SK-N-SH (cell line): ENCODE data around the gene CHD5. TPM values are rescaled to one million over a fixed set of nuclear protein-coding genes. Genes with fewer than 3 reads are reported as not detected.

Experiments
- CTCF ChIA-PET: fragments of 300-600, 350-600 bp; formaldehyde crosslinking; extraction: SDS; loops from one replicate; lab custom pipeline; 2021; lab: Yijun Ruan, JAX
- POLR2A ChIA-PET: fragments of 350-600 bp; sonication (Branson Sonifier 250); formaldehyde crosslinking; extraction: SDS; loops from one replicate; lab custom pipeline; 2020; ENCODE audit warnings: antibody characterized with exemption, inconsistent platforms; lab: Yijun Ruan, JAX
- DNase-seq: peaks from one replicate; pipeline ENCODE4 v3.0.0; 2012
- H2AFZ ChIP-seq: fragments of 200-600 bp; sonication (generic); 2 replicates; pipeline ENCODE4 v1.8.1; 2016; ENCODE audit warnings: antibody characterized with exemption, mild to moderate bottlenecking, low read depth
- H3F3A ChIP-seq: fragments of 200-600 bp; sonication (generic); replicated peaks from 2 replicates; pipeline ENCODE3; 2016; ENCODE audit warnings: antibody characterized with exemption, mild to moderate bottlenecking; ENCODE audit not compliant: insufficient read depth
- H3K27ac ChIP-seq, 2 experiments: fragments of 200-500 bp in 1 of 2; fragments of 200-600 bp in 1 of 2; sonication (Bioruptor generic) in 1 of 2; sonication (generic), shearing (Covaris generic) in 1 of 2; 2 replicates each; pipeline versions ENCODE4 v1.5.1 to v1.6.1; 2014 to 2016; ENCODE audit warnings: low read depth in 2 of 2, inconsistent platforms in 1 of 2, low read length in 1 of 2, mild to moderate bottlenecking in 1 of 2, mixed read lengths in 1 of 2
- H3K27me3 ChIP-seq: fragments of 200-600 bp; sonication (generic), shearing (Covaris generic); 2 replicates; pipeline ENCODE4 v1.6.1; 2016; ENCODE audit warnings: mixed run types; ENCODE audit not compliant: insufficient read depth
- H3K36me3 ChIP-seq, 2 experiments: fragments of 200-500 bp in 1 of 2; fragments of 200-600 bp in 1 of 2; sonication (Bioruptor generic) in 1 of 2; sonication (generic) in 1 of 2; replicated peaks in 1 of 2; 2 replicates each; pipeline versions ENCODE3 to v1.5.1; 2014 to 2016; ENCODE audit warnings: low read length in 1 of 2, mild to moderate bottlenecking in 1 of 2; ENCODE audit not compliant: insufficient read depth in 2 of 2, control insufficient read depth in 1 of 2
- H3K4me1 ChIP-seq, 2 experiments: fragments of 200-500 bp in 1 of 2; fragments of 200-600 bp in 1 of 2; sonication (Bioruptor generic) in 1 of 2; sonication (generic), shearing (Covaris generic) in 1 of 2; 2 replicates each; pipeline versions ENCODE4 v1.5.1 to v1.6.1; 2014 to 2016; ENCODE audit warnings: low read depth in 1 of 2, low read length in 1 of 2, mixed run types in 1 of 2; ENCODE audit not compliant: insufficient read depth in 2 of 2, control insufficient read depth in 1 of 2
- H3K4me2 ChIP-seq: fragments of 200-600 bp; sonication (generic), shearing (Covaris generic); 2 replicates; pipeline ENCODE4 v1.6.1; 2017; ENCODE audit warnings: mixed run types
- H3K4me3 ChIP-seq, 2 experiments: fragments of 200-500 bp in 1 of 2; fragments of 200-600 bp in 1 of 2; sonication (Bioruptor generic) in 1 of 2; sonication (generic), shearing (Covaris generic) in 1 of 2; 2 replicates each; pipeline versions ENCODE4 v1.5.1 to v1.8.1; 2014 to 2016; ENCODE audit warnings: low read depth in 2 of 2, inconsistent platforms in 1 of 2, low read length in 1 of 2, mild to moderate bottlenecking in 1 of 2, mixed read lengths in 1 of 2, moderate library complexity in 1 of 2
- H3K79me2 ChIP-seq: fragments of 200-600 bp; sonication (generic); 2 replicates; pipeline ENCODE4 v1.8.1; 2017; ENCODE audit warnings: mild to moderate bottlenecking; ENCODE audit not compliant: insufficient read depth
- H3K9ac ChIP-seq: fragments of 200-600 bp; sonication (generic); 2 replicates; pipeline ENCODE4 v1.6.1; 2017; ENCODE audit warnings: mixed run types
- H3K9me2 ChIP-seq: fragments of 200-600 bp; sonication (generic); 2 replicates; pipeline ENCODE4 v1.6.1; 2017; ENCODE audit warnings: mixed run types
- H3K9me3 ChIP-seq: fragments of 200-600 bp; sonication (generic); 2 replicates; pipeline ENCODE4 v1.6.1; 2017; ENCODE audit warnings: mixed run types, mild to moderate bottlenecking, moderate library complexity
- H4K20me1 ChIP-seq: fragments of 200-600 bp; sonication (generic); 2 replicates; pipeline ENCODE4 v1.6.1; 2017; ENCODE audit warnings: mild to moderate bottlenecking, mixed run types; ENCODE audit not compliant: insufficient read depth
- CHD2 ChIP-seq: fragments of 150-350 bp; IDR thresholded peaks from 2 replicates; pipeline ENCODE4 v1.6.1; 2018; ENCODE audit warnings: low read length; ENCODE audit not compliant: partially characterized antibody
- EZH2phosphoT487 ChIP-seq: fragments of 200-600 bp; sonication (generic); IDR thresholded peaks from 2 replicates; pipeline ENCODE4 v1.6.1; 2017; ENCODE audit warnings: low read depth, mixed run types, mild to moderate bottlenecking, antibody characterized with exemption, moderate library complexity, borderline replicate concordance
- FOSL2 ChIP-seq: IDR thresholded peaks from 2 replicates; pipeline ENCODE4 v1.4.0; 2012; ENCODE audit warnings: low read depth, mild to moderate bottlenecking, moderate library complexity, borderline replicate concordance
- FOXJ3 ChIP-seq: sonication (generic); formaldehyde crosslinking; IDR thresholded peaks from 2 replicates; pipeline ENCODE4 v1.5.1; 2020; ENCODE audit warnings: mild to moderate bottlenecking, missing genetic modification reagents
- JUND ChIP-seq: IDR thresholded peaks from 2 replicates; pipeline ENCODE4 v1.4.0; 2012
- MXI1 ChIP-seq: IDR thresholded peaks from 2 replicates; pipeline ENCODE4 v1.6.1; 2012; ENCODE audit warnings: mild to moderate bottlenecking, low read depth, low read length, improper control_type of control experiment
- NFIC ChIP-seq: IDR thresholded peaks from 2 replicates; pipeline ENCODE4 v1.4.0; 2012; ENCODE audit warnings: borderline replicate concordance
- POLR2AphosphoS5 ChIP-seq: IDR thresholded peaks from 2 replicates; pipeline ENCODE4 v1.6.1; 2012; ENCODE audit warnings: low read depth, low read length
- RAD21 ChIP-seq: IDR thresholded peaks from 2 replicates; pipeline ENCODE4 v1.6.1; 2012; ENCODE audit warnings: mild to moderate bottlenecking, low read length
- RFX5 ChIP-seq: IDR thresholded peaks from 2 replicates; pipeline ENCODE4 v1.6.1; 2012; ENCODE audit warnings: mild to moderate bottlenecking, improper control_type of control experiment, low read length
- TAF1 ChIP-seq: IDR thresholded peaks from 2 replicates; pipeline ENCODE4 v1.6.1; 2012; ENCODE audit warnings: low read depth, mild to moderate bottlenecking, low read length, moderate library complexity, borderline replicate concordance
- TEAD4 ChIP-seq: IDR thresholded peaks from 2 replicates; pipeline ENCODE4 v1.4.0; 2012; ENCODE audit warnings: mild to moderate bottlenecking, borderline replicate concordance; ENCODE audit not compliant: insufficient read depth
- YY1 ChIP-seq: IDR thresholded peaks from 2 replicates; pipeline ENCODE4 v1.4.0; 2012; ENCODE audit warnings: low read depth, mild to moderate bottlenecking
- WGBS: methylation state at CpG from one replicate; pipeline ENCODE4 v1.1.6; 2017; ENCODE audit warnings: low lambda C conversion rate; 5-methylcytosine and 5-hydroxymethylcytosine counted together
- polyA plus RNA-seq, 3 experiments: library from polyadenylated mRNA; depleted of rRNA; stranded (reverse); fragments of >200 nt; gene quantifications; 2 replicates each; pipeline ENCODE4 v1.2.3, GENCODE V29; 2012
- TF ChIP-seq, protein P1 (sequence below): IDR thresholded peaks from 2 replicates; pipeline ENCODE4 v1.4.0; 2012; ENCODE audit warnings: low read depth
- TF ChIP-seq, protein P2 (sequence below): fragments of 150-350 bp; IDR thresholded peaks from 2 replicates; pipeline ENCODE4 v1.6.1; 2017; ENCODE audit warnings: antibody characterized with exemption, low read length, low read depth, borderline replicate concordance
- TF ChIP-seq, protein P3 (sequence below): fragments of 200-600 bp; sonication (generic); IDR thresholded peaks from 2 replicates; pipeline ENCODE4 v1.6.1; 2017; ENCODE audit warnings: antibody characterized with exemption, mild to moderate bottlenecking, moderate library complexity
- TF ChIP-seq, protein P4 (sequence below): IDR thresholded peaks from 2 replicates; pipeline ENCODE4; 2012
- TF ChIP-seq, protein P5 (sequence below): IDR thresholded peaks from 2 replicates; pipeline ENCODE4 v1.4.0; 2012; ENCODE audit warnings: low read depth, borderline replicate concordance
- TF ChIP-seq, protein P6 (sequence below): fragments of 150-350 bp; IDR thresholded peaks from 2 replicates; pipeline ENCODE4 v1.6.1; 2016; ENCODE audit warnings: mild to moderate bottlenecking, low read depth, low read length

Gene CHD5
- polyA plus RNA-seq, 1 of the 3 experiments (the other 2 are of a cell fraction), result 0.26 TPM

DNA sequence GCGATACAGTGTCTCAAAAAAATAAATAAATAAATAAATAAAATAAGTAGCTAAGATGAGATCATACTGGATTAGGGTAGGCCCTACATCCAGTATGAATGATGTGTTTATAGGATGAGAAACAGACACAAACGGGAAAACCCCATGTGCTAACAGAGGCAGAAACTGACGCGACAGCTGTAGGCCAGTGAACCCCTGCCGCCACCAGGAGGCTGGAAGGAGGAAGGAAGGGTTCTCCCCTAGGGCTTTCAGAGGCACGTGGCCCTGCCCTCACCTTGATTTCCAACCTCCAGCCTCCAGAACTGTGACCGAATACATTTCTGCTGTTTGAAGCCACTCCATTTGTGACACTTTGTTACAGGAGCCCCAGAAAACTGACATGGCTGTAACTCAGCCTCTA lies 38.5 kb downstream of the CHD5 start:
- Histone ChIP-seq H3K9me2 (no peaks in the 10 kb centered on the region), H2AFZ (no peak overlapping the region), H3K4me2 (no peak overlapping the region), H3K36me3 (no peaks in the 10 kb centered on the region), H3K9ac (no peak overlapping the region), H3K27me3 (no peaks in the 10 kb centered on the region), H3K27ac (no peak overlapping the region), H3K9me3 (no peaks in the 10 kb centered on the region), H3K79me2 (no peaks in the 10 kb centered on the region), H3K4me1 (no peaks in the 10 kb centered on the region), H4K20me1 (no peaks in the 10 kb centered on the region), H3F3A (no peaks in the 10 kb centered on the region), H3K4me3 (no peak overlapping the region)
- TF ChIP-seq, protein P1, sequence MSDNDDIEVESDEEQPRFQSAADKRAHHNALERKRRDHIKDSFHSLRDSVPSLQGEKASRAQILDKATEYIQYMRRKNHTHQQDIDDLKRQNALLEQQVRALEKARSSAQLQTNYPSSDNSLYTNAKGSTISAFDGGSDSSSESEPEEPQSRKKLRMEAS, result no peak
- TF ChIP-seq TAF1, result no peak
- no peak for TF ChIP-seq JUND
- TF ChIP-seq, protein P2, sequence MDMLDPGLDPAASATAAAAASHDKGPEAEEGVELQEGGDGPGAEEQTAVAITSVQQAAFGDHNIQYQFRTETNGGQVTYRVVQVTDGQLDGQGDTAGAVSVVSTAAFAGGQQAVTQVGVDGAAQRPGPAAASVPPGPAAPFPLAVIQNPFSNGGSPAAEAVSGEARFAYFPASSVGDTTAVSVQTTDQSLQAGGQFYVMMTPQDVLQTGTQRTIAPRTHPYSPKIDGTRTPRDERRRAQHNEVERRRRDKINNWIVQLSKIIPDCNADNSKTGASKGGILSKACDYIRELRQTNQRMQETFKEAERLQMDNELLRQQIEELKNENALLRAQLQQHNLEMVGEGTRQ, result no peak
- TF ChIP-seq CHD2, result no peak
- TF ChIP-seq, protein P3, sequence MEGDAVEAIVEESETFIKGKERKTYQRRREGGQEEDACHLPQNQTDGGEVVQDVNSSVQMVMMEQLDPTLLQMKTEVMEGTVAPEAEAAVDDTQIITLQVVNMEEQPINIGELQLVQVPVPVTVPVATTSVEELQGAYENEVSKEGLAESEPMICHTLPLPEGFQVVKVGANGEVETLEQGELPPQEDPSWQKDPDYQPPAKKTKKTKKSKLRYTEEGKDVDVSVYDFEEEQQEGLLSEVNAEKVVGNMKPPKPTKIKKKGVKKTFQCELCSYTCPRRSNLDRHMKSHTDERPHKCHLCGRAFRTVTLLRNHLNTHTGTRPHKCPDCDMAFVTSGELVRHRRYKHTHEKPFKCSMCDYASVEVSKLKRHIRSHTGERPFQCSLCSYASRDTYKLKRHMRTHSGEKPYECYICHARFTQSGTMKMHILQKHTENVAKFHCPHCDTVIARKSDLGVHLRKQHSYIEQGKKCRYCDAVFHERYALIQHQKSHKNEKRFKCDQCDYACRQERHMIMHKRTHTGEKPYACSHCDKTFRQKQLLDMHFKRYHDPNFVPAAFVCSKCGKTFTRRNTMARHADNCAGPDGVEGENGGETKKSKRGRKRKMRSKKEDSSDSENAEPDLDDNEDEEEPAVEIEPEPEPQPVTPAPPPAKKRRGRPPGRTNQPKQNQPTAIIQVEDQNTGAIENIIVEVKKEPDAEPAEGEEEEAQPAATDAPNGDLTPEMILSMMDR, result no peak
- no peak for TF ChIP-seq RFX5
- TF ChIP-seq POLR2AphosphoS5, result no peak
- TF ChIP-seq YY1, result no peak
- TF ChIP-seq FOSL2, result no peak
- no peak for TF ChIP-seq TEAD4
- TF ChIP-seq, protein P4, sequence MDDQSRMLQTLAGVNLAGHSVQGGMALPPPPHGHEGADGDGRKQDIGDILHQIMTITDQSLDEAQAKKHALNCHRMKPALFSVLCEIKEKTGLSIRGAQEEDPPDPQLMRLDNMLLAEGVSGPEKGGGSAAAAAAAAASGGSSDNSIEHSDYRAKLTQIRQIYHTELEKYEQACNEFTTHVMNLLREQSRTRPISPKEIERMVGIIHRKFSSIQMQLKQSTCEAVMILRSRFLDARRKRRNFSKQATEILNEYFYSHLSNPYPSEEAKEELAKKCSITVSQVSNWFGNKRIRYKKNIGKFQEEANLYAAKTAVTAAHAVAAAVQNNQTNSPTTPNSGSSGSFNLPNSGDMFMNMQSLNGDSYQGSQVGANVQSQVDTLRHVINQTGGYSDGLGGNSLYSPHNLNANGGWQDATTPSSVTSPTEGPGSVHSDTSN, result no peak
- TF ChIP-seq FOXJ3 (CRISPR knock-in tag), result no peak
- TF ChIP-seq, protein P5, sequence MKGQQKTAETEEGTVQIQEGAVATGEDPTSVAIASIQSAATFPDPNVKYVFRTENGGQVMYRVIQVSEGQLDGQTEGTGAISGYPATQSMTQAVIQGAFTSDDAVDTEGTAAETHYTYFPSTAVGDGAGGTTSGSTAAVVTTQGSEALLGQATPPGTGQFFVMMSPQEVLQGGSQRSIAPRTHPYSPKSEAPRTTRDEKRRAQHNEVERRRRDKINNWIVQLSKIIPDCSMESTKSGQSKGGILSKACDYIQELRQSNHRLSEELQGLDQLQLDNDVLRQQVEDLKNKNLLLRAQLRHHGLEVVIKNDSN, result no peak
- TF ChIP-seq NFIC, result no peak
- TF ChIP-seq MXI1, result no peak
- TF ChIP-seq RAD21, result no peak
- TF ChIP-seq, protein P6, sequence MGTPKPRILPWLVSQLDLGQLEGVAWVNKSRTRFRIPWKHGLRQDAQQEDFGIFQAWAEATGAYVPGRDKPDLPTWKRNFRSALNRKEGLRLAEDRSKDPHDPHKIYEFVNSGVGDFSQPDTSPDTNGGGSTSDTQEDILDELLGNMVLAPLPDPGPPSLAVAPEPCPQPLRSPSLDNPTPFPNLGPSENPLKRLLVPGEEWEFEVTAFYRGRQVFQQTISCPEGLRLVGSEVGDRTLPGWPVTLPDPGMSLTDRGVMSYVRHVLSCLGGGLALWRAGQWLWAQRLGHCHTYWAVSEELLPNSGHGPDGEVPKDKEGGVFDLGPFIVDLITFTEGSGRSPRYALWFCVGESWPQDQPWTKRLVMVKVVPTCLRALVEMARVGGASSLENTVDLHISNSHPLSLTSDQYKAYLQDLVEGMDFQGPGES, result no peak
- TF ChIP-seq EZH2phosphoT487, result no peak
- DNase-seq, result no peak
- 72% methylated on average over 6 of the region's 7 CpGs for WGBS
- CTCF ChIA-PET, result interaction anchor here (1.5 kb wide), 1 partner anchor 33 kb away, joined by 3 read pairs; no protein-coding TSS in a partner anchor
- POLR2A ChIA-PET, result no interaction called here
